SK-N-SH (cell line): ENCODE results near the gene ZNF341. TPM values are rescaled to one million over a fixed set of nuclear protein-coding genes. Genes with fewer than 3 reads are reported as not detected.
"Not testable (repeated sequence)": the region's sequence is repeated elsewhere in the genome, so short reads cannot be mapped to it uniquely, and the experiment has no call there.

Source experiments
- CTCF ChIA-PET: fragments of 300-600, 350-600 bp; formaldehyde crosslinking; extraction: SDS; loops from one replicate; lab custom pipeline; 2021; lab: Yijun Ruan, JAX
- POLR2A ChIA-PET: fragments of 350-600 bp; sonication (Branson Sonifier 250); formaldehyde crosslinking; extraction: SDS; loops from one replicate; lab custom pipeline; 2020; ENCODE audit warnings: antibody characterized with exemption, inconsistent platforms; lab: Yijun Ruan, JAX
- DNase-seq: peaks from one replicate; pipeline ENCODE4 v3.0.0; 2012
- H2AFZ ChIP-seq: fragments of 200-600 bp; sonication (generic); 2 replicates; pipeline ENCODE4 v1.8.1; 2016; ENCODE audit warnings: antibody characterized with exemption, mild to moderate bottlenecking, low read depth
- H3F3A ChIP-seq: fragments of 200-600 bp; sonication (generic); replicated peaks from 2 replicates; pipeline ENCODE3; 2016; ENCODE audit warnings: antibody characterized with exemption, mild to moderate bottlenecking; ENCODE audit not compliant: insufficient read depth
- H3K27ac ChIP-seq, 2 experiments: fragments of 200-500 bp in 1 of 2; fragments of 200-600 bp in 1 of 2; sonication (Bioruptor generic) in 1 of 2; sonication (generic), shearing (Covaris generic) in 1 of 2; 2 replicates each; pipeline versions ENCODE4 v1.5.1 to v1.6.1; 2014 to 2016; ENCODE audit warnings: low read depth in 2 of 2, inconsistent platforms in 1 of 2, low read length in 1 of 2, mild to moderate bottlenecking in 1 of 2, mixed read lengths in 1 of 2
- H3K27me3 ChIP-seq: fragments of 200-600 bp; sonication (generic), shearing (Covaris generic); 2 replicates; pipeline ENCODE4 v1.6.1; 2016; ENCODE audit warnings: mixed run types; ENCODE audit not compliant: insufficient read depth
- H3K36me3 ChIP-seq, 2 experiments: fragments of 200-500 bp in 1 of 2; fragments of 200-600 bp in 1 of 2; sonication (Bioruptor generic) in 1 of 2; sonication (generic) in 1 of 2; replicated peaks in 1 of 2; 2 replicates each; pipeline versions ENCODE3 to v1.5.1; 2014 to 2016; ENCODE audit warnings: low read length in 1 of 2, mild to moderate bottlenecking in 1 of 2; ENCODE audit not compliant: insufficient read depth in 2 of 2, control insufficient read depth in 1 of 2
- H3K4me1 ChIP-seq, 2 experiments: fragments of 200-500 bp in 1 of 2; fragments of 200-600 bp in 1 of 2; sonication (Bioruptor generic) in 1 of 2; sonication (generic), shearing (Covaris generic) in 1 of 2; 2 replicates each; pipeline versions ENCODE4 v1.5.1 to v1.6.1; 2014 to 2016; ENCODE audit warnings: low read depth in 1 of 2, low read length in 1 of 2, mixed run types in 1 of 2; ENCODE audit not compliant: insufficient read depth in 2 of 2, control insufficient read depth in 1 of 2
- H3K4me2 ChIP-seq: fragments of 200-600 bp; sonication (generic), shearing (Covaris generic); 2 replicates; pipeline ENCODE4 v1.6.1; 2017; ENCODE audit warnings: mixed run types
- H3K4me3 ChIP-seq, 2 experiments: fragments of 200-500 bp in 1 of 2; fragments of 200-600 bp in 1 of 2; sonication (Bioruptor generic) in 1 of 2; sonication (generic), shearing (Covaris generic) in 1 of 2; 2 replicates each; pipeline versions ENCODE4 v1.5.1 to v1.8.1; 2014 to 2016; ENCODE audit warnings: low read depth in 2 of 2, inconsistent platforms in 1 of 2, low read length in 1 of 2, mild to moderate bottlenecking in 1 of 2, mixed read lengths in 1 of 2, moderate library complexity in 1 of 2
- H3K79me2 ChIP-seq: fragments of 200-600 bp; sonication (generic); 2 replicates; pipeline ENCODE4 v1.8.1; 2017; ENCODE audit warnings: mild to moderate bottlenecking; ENCODE audit not compliant: insufficient read depth
- H3K9ac ChIP-seq: fragments of 200-600 bp; sonication (generic); 2 replicates; pipeline ENCODE4 v1.6.1; 2017; ENCODE audit warnings: mixed run types
- H3K9me2 ChIP-seq: fragments of 200-600 bp; sonication (generic); 2 replicates; pipeline ENCODE4 v1.6.1; 2017; ENCODE audit warnings: mixed run types
- H3K9me3 ChIP-seq: fragments of 200-600 bp; sonication (generic); 2 replicates; pipeline ENCODE4 v1.6.1; 2017; ENCODE audit warnings: mixed run types, mild to moderate bottlenecking, moderate library complexity
- H4K20me1 ChIP-seq: fragments of 200-600 bp; sonication (generic); 2 replicates; pipeline ENCODE4 v1.6.1; 2017; ENCODE audit warnings: mild to moderate bottlenecking, mixed run types; ENCODE audit not compliant: insufficient read depth
- CHD2 ChIP-seq: fragments of 150-350 bp; IDR thresholded peaks from 2 replicates; pipeline ENCODE4 v1.6.1; 2018; ENCODE audit warnings: low read length; ENCODE audit not compliant: partially characterized antibody
- CTCF ChIP-seq: fragments of 200-600 bp; sonication (generic); IDR thresholded peaks from 2 replicates; pipeline ENCODE4 v1.6.1; 2017; ENCODE audit warnings: antibody characterized with exemption, mild to moderate bottlenecking, moderate library complexity
- ELF1 ChIP-seq: IDR thresholded peaks from 2 replicates; pipeline ENCODE4 v1.4.0; 2012
- FOSL2 ChIP-seq: IDR thresholded peaks from 2 replicates; pipeline ENCODE4 v1.4.0; 2012; ENCODE audit warnings: low read depth, mild to moderate bottlenecking, moderate library complexity, borderline replicate concordance
- GATA2 ChIP-seq: sonication (generic); formaldehyde crosslinking; IDR thresholded peaks from 2 replicates; pipeline ENCODE4 v1.5.0; 2020; ENCODE audit warnings: mild to moderate bottlenecking, missing genetic modification reagents
- IRF3 ChIP-seq: fragments of 150-350 bp; IDR thresholded peaks from 2 replicates; pipeline ENCODE4 v1.6.1; 2016; ENCODE audit warnings: mild to moderate bottlenecking, low read depth, low read length
- JUND ChIP-seq: IDR thresholded peaks from 2 replicates; pipeline ENCODE4 v1.4.0; 2012
- MEF2A ChIP-seq: IDR thresholded peaks from 2 replicates; pipeline ENCODE4 v1.4.0; 2012; ENCODE audit warnings: low read depth, borderline replicate concordance
- MXI1 ChIP-seq: IDR thresholded peaks from 2 replicates; pipeline ENCODE4 v1.6.1; 2012; ENCODE audit warnings: mild to moderate bottlenecking, low read depth, low read length, improper control_type of control experiment
- NFIC ChIP-seq: IDR thresholded peaks from 2 replicates; pipeline ENCODE4 v1.4.0; 2012; ENCODE audit warnings: borderline replicate concordance
- RAD21 ChIP-seq: IDR thresholded peaks from 2 replicates; pipeline ENCODE4 v1.6.1; 2012; ENCODE audit warnings: mild to moderate bottlenecking, low read length
- SMC3 ChIP-seq: IDR thresholded peaks from 2 replicates; pipeline ENCODE4 v1.6.1; 2012; ENCODE audit warnings: low read depth, low read length, improper control_type of control experiment
- TCF12 ChIP-seq: IDR thresholded peaks from 2 replicates; pipeline ENCODE4 v1.4.0; 2012
- TEAD4 ChIP-seq: IDR thresholded peaks from 2 replicates; pipeline ENCODE4 v1.4.0; 2012; ENCODE audit warnings: mild to moderate bottlenecking, borderline replicate concordance; ENCODE audit not compliant: insufficient read depth
- USF2 ChIP-seq: fragments of 150-350 bp; IDR thresholded peaks from 2 replicates; pipeline ENCODE4 v1.6.1; 2017; ENCODE audit warnings: antibody characterized with exemption, low read length, low read depth, borderline replicate concordance
- WGBS: methylation state at CpG from one replicate; pipeline ENCODE4 v1.1.6; 2017; ENCODE audit warnings: low lambda C conversion rate; 5-methylcytosine and 5-hydroxymethylcytosine counted together
- polyA plus RNA-seq, 3 experiments: library from polyadenylated mRNA; depleted of rRNA; stranded (reverse); fragments of >200 nt; gene quantifications; 2 replicates each; pipeline ENCODE4 v1.2.3, GENCODE V29; 2012

ZNF341 gene
- polyA plus RNA-seq, 1 of the 3 experiments (the other 2 are of a cell fraction) = 3.2 TPM

- TF ChIP-seq GATA2 (CRISPR knock-in tag) (no peak), CTCF (peak; percentile 90), FOSL2 (no peak), JUND (no peak), TEAD4 (no peak), USF2 (no peak), RAD21 (peak; percentile 76)
- TF ChIP-seq, all 33 proteins: peak for 3
Observed at GRCh38 chr20:33791959-33792597, 60.3 kb downstream of the ZNF341 start (continued).

- not testable (repeated sequence) for H3K4me2 ChIP-seq, H3F3A ChIP-seq, H3K36me3 ChIP-seq, H4K20me1 ChIP-seq, H3K79me2 ChIP-seq, H3K9me2 ChIP-seq, H2AFZ ChIP-seq, H3K9ac ChIP-seq, DNase-seq, H3K4me3 ChIP-seq, H3K9me3 ChIP-seq, H3K27me3 ChIP-seq
- WGBS = 63% methylated on average over 3 of the region's 3 CpGs
- Histone ChIP-seq H3K4me1 (peaks cover 7 to 30% of the 10 kb centered on the region in 2 experiments; a peak in 2 of 4 replicates), H3K27ac (peak overlapping the region in 1 of 2 experiments; percentile 2; a peak in 1 of 4 replicates)
- POLR2A ChIA-PET = interaction anchor here (1.1 kb wide), 1 partner anchor 19 kb away, joined by 3 read pairs; no protein-coding TSS in a partner anchor
- CTCF ChIA-PET = interaction anchor here (0.9 to 3.1 kb wide), 28 partner anchors 9 to 304 kb away, joined by 3 to 16 read pairs (median 4); partner anchors contain the start of gene RALY
Observed at GRCh38 chr20:33792598-33792989, 60.8 kb downstream of the ZNF341 start.

- no peak overlapping the region for H3K4me2 ChIP-seq
- ChIA-PET POLR2A (interaction anchor here (1.1 kb wide), 1 partner anchor 19 kb away, joined by 3 read pairs; no protein-coding TSS in a partner anchor), CTCF (interaction anchor here (0.8 to 3.1 kb wide), 20 partner anchors 10 to 300 kb away, joined by 3 to 16 read pairs (median 4); partner anchors contain the start of gene CHMP4B)
- H3K9me3 ChIP-seq = no peaks in the 10 kb centered on the region
- H4K20me1 ChIP-seq = no peaks in the 10 kb centered on the region
- H3K36me3 ChIP-seq = no peaks in the 10 kb centered on the region
- no peak for DNase-seq
- H3K4me3 ChIP-seq = no peak overlapping the region
- no peaks in the 10 kb centered on the region for H3K9me2 ChIP-seq
- H3K79me2 ChIP-seq = no peaks in the 10 kb centered on the region
- peaks cover 7 to 30% of the 10 kb centered on the region in 2 experiments; a peak in 2 of 4 replicates for H3K4me1 ChIP-seq
- H3K27me3 ChIP-seq = no peaks in the 10 kb centered on the region
- 88% methylated on average over 20 of the region's 21 CpGs for WGBS
- no peak overlapping the region for H2AFZ ChIP-seq
- H3F3A ChIP-seq = peaks cover 8% of the 10 kb centered on the region
- no peak overlapping the region for H3K9ac ChIP-seq
- peak overlapping the region in 1 of 2 experiments; percentile 2; a peak in 1 of 4 replicates for H3K27ac ChIP-seq
- no peak for TF ChIP-seq GATA2 (CRISPR knock-in tag)
- TF ChIP-seq MEF2A = no peak
- TF ChIP-seq MXI1 = no peak
- TF ChIP-seq CHD2 = no peak
- TF ChIP-seq SMC3 = no peak
- no peak for TF ChIP-seq ELF1
- no peak for TF ChIP-seq IRF3
- TF ChIP-seq TCF12 = no peak
- TF ChIP-seq TEAD4 = no peak
- TF ChIP-seq NFIC = no peak
Observed at GRCh38 chr20:33793011-33793931, 61.5 kb downstream of the ZNF341 start.
